ENCODE results near the gene CAMK2B.

CAMK2B gene

DNA sequence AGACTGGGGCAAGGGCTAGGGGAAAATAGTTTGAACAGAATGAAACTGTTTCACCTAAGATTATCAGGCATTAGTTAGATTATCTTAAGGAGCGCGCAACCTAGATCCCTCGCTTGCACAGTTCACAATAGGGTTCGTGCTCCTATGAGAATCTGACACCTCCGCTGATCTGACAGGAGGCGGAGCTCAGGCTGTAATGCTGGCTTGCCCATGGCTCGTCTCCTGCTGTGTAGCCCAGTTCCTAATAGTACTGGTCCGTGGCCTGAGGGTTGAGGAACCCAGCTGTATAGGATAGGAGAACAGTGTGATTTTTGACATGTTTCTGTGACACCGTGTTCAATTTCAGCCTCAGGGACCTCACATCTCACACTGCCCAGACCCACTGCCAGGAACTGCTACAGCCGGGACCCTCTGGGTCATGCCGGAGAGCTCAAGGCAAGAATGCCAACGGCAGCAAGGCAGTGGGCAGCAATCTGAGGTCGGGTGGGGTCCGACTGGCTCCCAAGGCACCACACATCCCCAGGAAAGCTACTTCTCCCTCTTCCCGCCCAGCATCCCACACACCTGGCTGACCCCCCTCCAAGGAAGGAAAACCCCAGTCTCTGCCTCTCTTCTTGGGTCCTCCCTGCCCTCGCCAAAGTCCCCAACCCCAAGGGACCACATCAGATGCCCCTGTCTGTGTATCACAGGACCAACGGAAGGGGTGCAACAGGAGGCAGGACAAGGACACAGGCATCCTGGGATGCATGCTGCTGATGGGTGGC is 31.7 kb downstream of the CAMK2B start:
- peaks cover 15% of the 10 kb centered on the region for H3K4me1 ChIP-seq (ENCODE audit: control insufficient read depth, insufficient read depth, low read length)
- 62 to 63% methylated on average over 17 of the region's 17 CpGs for WGBS, 2 experiments
- H3K27ac ChIP-seq (ENCODE audit: insufficient read depth, low read depth, low read length, poor library complexity, severe bottlenecking): no peak overlapping the region
- no peaks in the 10 kb centered on the region for H3K9me3 ChIP-seq (ENCODE audit: control insufficient read depth, low read length)
- H3K27me3 ChIP-seq (ENCODE audit: control insufficient read depth, insufficient read depth, low read length, poor library complexity, severe bottlenecking): peaks cover 6% of the 10 kb centered on the region
- no peak overlapping the region for H3K4me3 ChIP-seq (ENCODE audit: insufficient read depth, low read depth, low read length)
- H3K36me3 ChIP-seq (ENCODE audit: control insufficient read depth, insufficient read depth, low read length): no peaks in the 10 kb centered on the region

GRCh38 chr7:44292876-44293560 is 32.4 kb downstream of the CAMK2B start:
- Histone ChIP-seq H3K4me3 (ENCODE audit: insufficient read depth, low read depth, low read length) (no peak overlapping the region), H3K27ac (ENCODE audit: insufficient read depth, low read depth, low read length, poor library complexity, severe bottlenecking) (no peak overlapping the region), H3K27me3 (ENCODE audit: control insufficient read depth, insufficient read depth, low read length, poor library complexity, severe bottlenecking) (peaks cover 6% of the 10 kb centered on the region), H3K9me3 (ENCODE audit: control insufficient read depth, low read length) (no peaks in the 10 kb centered on the region), H3K4me1 (ENCODE audit: control insufficient read depth, insufficient read depth, low read length) (peaks cover 15% of the 10 kb centered on the region), H3K36me3 (ENCODE audit: control insufficient read depth, insufficient read depth, low read length) (no peaks in the 10 kb centered on the region)
- 84% methylated on average over 13 of the region's 13 CpGs for WGBS, 2 experiments

DNA sequence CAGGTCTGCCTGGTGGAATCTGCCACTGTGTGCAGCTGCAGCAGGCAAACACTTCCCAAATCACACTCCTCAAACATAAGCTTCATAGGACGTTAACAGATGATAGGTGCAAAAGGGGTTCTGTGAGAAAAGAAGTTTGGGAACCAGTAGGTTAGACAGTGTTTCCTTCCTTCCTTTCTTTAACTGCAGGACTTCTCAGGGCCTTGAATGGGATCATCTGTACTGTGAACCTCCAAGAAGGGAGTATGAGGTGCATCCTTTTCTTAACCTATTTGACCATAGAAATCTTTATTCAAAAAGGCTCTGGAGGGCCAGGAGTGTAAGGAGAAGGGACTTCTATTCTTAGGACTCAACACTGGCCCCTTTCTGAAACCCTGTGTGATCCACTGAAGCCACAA is 33.0 kb downstream of the CAMK2B start:
- no peaks in the 10 kb centered on the region for H3K9me3 ChIP-seq (ENCODE audit: control insufficient read depth, low read length)
- H3K27ac ChIP-seq (ENCODE audit: insufficient read depth, low read depth, low read length, poor library complexity, severe bottlenecking): no peak overlapping the region
- no peak overlapping the region for H3K4me3 ChIP-seq (ENCODE audit: insufficient read depth, low read depth, low read length)
- 67 to 82% methylated on average over 1 of the region's 1 CpG for WGBS, 2 experiments
- H3K36me3 ChIP-seq (ENCODE audit: control insufficient read depth, insufficient read depth, low read length): no peaks in the 10 kb centered on the region
- peaks cover 15% of the 10 kb centered on the region for H3K4me1 ChIP-seq (ENCODE audit: control insufficient read depth, insufficient read depth, low read length)
- H3K27me3 ChIP-seq (ENCODE audit: control insufficient read depth, insufficient read depth, low read length, poor library complexity, severe bottlenecking): peaks cover 4% of the 10 kb centered on the region

- H3K4me3 ChIP-seq (ENCODE audit: insufficient read depth, low read depth, low read length): no peak overlapping the region
- H3K9me3 ChIP-seq (ENCODE audit: control insufficient read depth, low read length): no peaks in the 10 kb centered on the region
- no peaks in the 10 kb centered on the region for H3K27me3 ChIP-seq (ENCODE audit: control insufficient read depth, insufficient read depth, low read length, poor library complexity, severe bottlenecking)
- peaks cover 15% of the 10 kb centered on the region for H3K4me1 ChIP-seq (ENCODE audit: control insufficient read depth, insufficient read depth, low read length)
- H3K36me3 ChIP-seq (ENCODE audit: control insufficient read depth, insufficient read depth, low read length): no peaks in the 10 kb centered on the region
- WGBS, 2 experiments: 89 to 92% methylated on average over 9 of the region's 9 CpGs
- no peak overlapping the region for H3K27ac ChIP-seq (ENCODE audit: insufficient read depth, low read depth, low read length, poor library complexity, severe bottlenecking)
These were observed 33.5 kb downstream of the CAMK2B start for GRCh38 chr7:44291733-44292419.

DNA sequence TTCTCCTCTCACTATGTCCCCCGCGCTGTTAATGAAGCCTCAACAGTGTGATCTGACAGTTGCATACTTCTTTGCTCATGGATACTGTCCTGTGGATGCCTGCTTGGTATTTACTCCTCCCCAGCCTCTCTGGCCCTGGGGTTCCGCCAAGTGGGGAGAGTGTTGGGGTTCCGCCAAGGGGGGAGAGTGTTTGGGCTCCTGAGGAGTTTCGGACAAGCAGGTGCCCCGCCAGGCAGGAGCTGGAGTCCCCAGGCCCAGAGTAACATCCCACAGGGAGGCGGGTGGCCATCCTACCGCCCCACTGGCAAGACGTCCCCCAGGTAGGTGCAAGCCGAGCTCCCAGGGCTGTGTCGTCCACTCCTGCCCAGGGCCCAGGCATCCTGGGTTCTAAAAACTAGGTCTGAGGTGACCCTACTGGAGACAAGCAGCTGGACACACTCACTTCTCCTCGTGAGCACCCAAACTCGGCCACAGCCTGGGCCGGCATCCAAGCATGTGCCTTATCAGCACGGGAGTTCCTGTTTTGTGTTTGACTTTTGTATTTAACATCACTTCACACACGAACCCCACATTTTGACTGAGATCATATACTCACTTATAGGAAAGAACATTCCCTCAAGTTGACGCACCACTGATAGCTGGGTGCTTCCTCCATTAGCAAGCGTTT is 34.2 kb downstream of the CAMK2B start:
- WGBS, 2 experiments: 94 to 96% methylated on average over 18 of the region's 18 CpGs
- H3K9me3 ChIP-seq (ENCODE audit: control insufficient read depth, low read length): no peaks in the 10 kb centered on the region
- H3K27ac ChIP-seq (ENCODE audit: insufficient read depth, low read depth, low read length, poor library complexity, severe bottlenecking): no peak overlapping the region
- H3K36me3 ChIP-seq (ENCODE audit: control insufficient read depth, insufficient read depth, low read length): no peaks in the 10 kb centered on the region
- H3K4me3 ChIP-seq (ENCODE audit: insufficient read depth, low read depth, low read length): no peak overlapping the region
- H3K4me1 ChIP-seq (ENCODE audit: control insufficient read depth, insufficient read depth, low read length): peaks cover 15% of the 10 kb centered on the region
- no peaks in the 10 kb centered on the region for H3K27me3 ChIP-seq (ENCODE audit: control insufficient read depth, insufficient read depth, low read length, poor library complexity, severe bottlenecking)

DNA sequence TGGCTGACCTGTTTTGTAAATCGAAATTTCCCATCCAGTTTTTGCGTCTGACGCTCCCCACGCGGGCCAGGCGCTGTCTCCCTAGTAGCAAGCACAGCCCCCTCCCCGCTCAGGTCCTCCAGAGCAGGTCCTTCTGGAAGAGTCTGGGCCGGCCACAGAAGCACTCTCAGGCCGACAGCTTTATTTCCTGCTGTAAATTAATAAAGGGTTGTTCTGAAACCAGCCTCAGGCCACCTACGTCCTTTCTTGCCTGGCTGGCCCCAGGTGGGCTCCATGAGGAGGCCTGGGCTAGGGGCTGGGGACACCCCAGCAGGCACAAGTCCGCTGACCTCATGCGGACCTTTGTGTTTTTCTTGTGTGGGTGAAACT is 35.2 kb downstream of the CAMK2B start:
- Histone ChIP-seq H3K4me1 (ENCODE audit: control insufficient read depth, insufficient read depth, low read length) (peaks cover 15% of the 10 kb centered on the region), H3K27me3 (ENCODE audit: control insufficient read depth, insufficient read depth, low read length, poor library complexity, severe bottlenecking) (no peaks in the 10 kb centered on the region), H3K36me3 (ENCODE audit: control insufficient read depth, insufficient read depth, low read length) (no peaks in the 10 kb centered on the region), H3K4me3 (ENCODE audit: insufficient read depth, low read depth, low read length) (no peak overlapping the region), H3K9me3 (ENCODE audit: control insufficient read depth, low read length) (no peaks in the 10 kb centered on the region), H3K27ac (ENCODE audit: insufficient read depth, low read depth, low read length, poor library complexity, severe bottlenecking) (no peak overlapping the region)
- 85 to 87% methylated on average over 12 of the region's 12 CpGs for WGBS, 2 experiments

- no peak overlapping the region for H3K4me3 ChIP-seq (ENCODE audit: insufficient read depth, low read depth, low read length)
- 92 to 93% methylated on average over 24 of the region's 24 CpGs for WGBS, 2 experiments
- H3K27me3 ChIP-seq (ENCODE audit: control insufficient read depth, insufficient read depth, low read length, poor library complexity, severe bottlenecking): no peaks in the 10 kb centered on the region
- peaks cover 15% of the 10 kb centered on the region for H3K4me1 ChIP-seq (ENCODE audit: control insufficient read depth, insufficient read depth, low read length)
- H3K9me3 ChIP-seq (ENCODE audit: control insufficient read depth, low read length): no peaks in the 10 kb centered on the region
- no peaks in the 10 kb centered on the region for H3K36me3 ChIP-seq (ENCODE audit: control insufficient read depth, insufficient read depth, low read length)
- no peak overlapping the region for H3K27ac ChIP-seq (ENCODE audit: insufficient read depth, low read depth, low read length, poor library complexity, severe bottlenecking)
These were observed 35.8 kb downstream of the CAMK2B start for GRCh38 chr7:44289341-44290251.

DNA sequence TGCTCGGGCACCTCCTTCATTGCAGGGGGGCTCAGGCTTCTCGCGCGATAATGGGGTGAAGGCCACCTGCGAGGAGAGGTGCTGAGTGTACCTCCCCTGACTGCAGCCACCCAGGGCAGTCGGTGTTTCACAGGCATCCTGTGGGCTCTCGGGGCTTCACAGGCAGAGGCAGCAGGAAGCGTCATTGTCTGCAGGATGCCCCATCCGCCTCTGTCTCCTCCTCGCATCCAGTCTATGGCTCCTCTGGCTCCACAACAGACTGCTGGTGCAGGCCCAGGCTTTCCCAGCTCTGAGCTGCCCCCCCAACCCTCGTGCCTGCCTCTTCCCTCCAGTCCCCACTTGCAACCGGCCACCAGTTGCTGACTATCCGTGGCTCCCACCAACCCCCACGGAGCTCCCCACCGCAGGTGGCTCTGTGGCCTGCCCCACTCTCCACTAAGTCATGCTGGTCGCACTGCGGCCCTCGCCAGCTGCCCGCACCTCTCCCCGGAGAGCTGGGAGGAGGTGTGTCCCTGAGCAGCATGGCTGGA is 36.5 kb downstream of the CAMK2B start:
- no peaks in the 10 kb centered on the region for H3K27me3 ChIP-seq (ENCODE audit: control insufficient read depth, insufficient read depth, low read length, poor library complexity, severe bottlenecking)
- no peaks in the 10 kb centered on the region for H3K9me3 ChIP-seq (ENCODE audit: control insufficient read depth, low read length)
- H3K27ac ChIP-seq (ENCODE audit: insufficient read depth, low read depth, low read length, poor library complexity, severe bottlenecking): no peak overlapping the region
- WGBS, 2 experiments: 80 to 86% methylated on average over 20 of the region's 20 CpGs
- H3K4me1 ChIP-seq (ENCODE audit: control insufficient read depth, insufficient read depth, low read length): peaks cover 12% of the 10 kb centered on the region
- H3K4me3 ChIP-seq (ENCODE audit: insufficient read depth, low read depth, low read length): no peak overlapping the region
- no peaks in the 10 kb centered on the region for H3K36me3 ChIP-seq (ENCODE audit: control insufficient read depth, insufficient read depth, low read length)

GRCh38 chr7:44288381-44288685 is 37.1 kb downstream of the CAMK2B start:
- no peaks in the 10 kb centered on the region for H3K27me3 ChIP-seq (ENCODE audit: control insufficient read depth, insufficient read depth, low read length, poor library complexity, severe bottlenecking)
- H3K4me3 ChIP-seq (ENCODE audit: insufficient read depth, low read depth, low read length): no peak overlapping the region
- WGBS, 2 experiments: 91 to 95% methylated on average over 8 to 9 of the region's 9 CpGs
- peaks cover 8% of the 10 kb centered on the region for H3K4me1 ChIP-seq (ENCODE audit: control insufficient read depth, insufficient read depth, low read length)
- no peaks in the 10 kb centered on the region for H3K36me3 ChIP-seq (ENCODE audit: control insufficient read depth, insufficient read depth, low read length)
- no peak overlapping the region for H3K27ac ChIP-seq (ENCODE audit: insufficient read depth, low read depth, low read length, poor library complexity, severe bottlenecking)
- H3K9me3 ChIP-seq (ENCODE audit: control insufficient read depth, low read length): no peaks in the 10 kb centered on the region
